Ascending aorta (tissue), 2 donors: Measurements from ENCODE around the gene SGCG. TPM values are rescaled to one million over a fixed set of nuclear protein-coding genes. Genes with fewer than 3 reads are reported as not detected.

ENCODE experiments used
- DNase-seq, 2 donors: peaks; one replicate each; pipeline ENCODE4 v3.0.0-alpha.2; 2019; ENCODE audit warnings: low spot score in 2 of 2
- H3K27ac ChIP-seq, 2 donors: fragments of 200-600 bp; sonication (generic); one replicate each; pipeline ENCODE4 v1.5.1; 2016 to 2017; ENCODE audit warnings: mild to moderate bottlenecking in 1 of 2
- H3K27me3 ChIP-seq: fragments of 200-600 bp; sonication (generic); one replicate; pipeline ENCODE4 v1.5.1; 2017
- H3K36me3 ChIP-seq, 2 donors: fragments of 200-600 bp; sonication (generic); one replicate each; pipeline ENCODE4 v1.5.1; 2016
- H3K4me1 ChIP-seq, 2 donors: fragments of 200-600 bp; sonication (generic); one replicate each; pipeline ENCODE4 v1.5.1; 2016 to 2017; ENCODE audit warnings: mild to moderate bottlenecking in 1 of 2
- H3K4me3 ChIP-seq, 2 donors: fragments of 200-600 bp; sonication (generic); one replicate each; pipeline ENCODE4 v1.5.1; 2016 to 2017; ENCODE audit warnings: mild to moderate bottlenecking in 1 of 2
- H3K9me3 ChIP-seq, 2 donors: fragments of 200-600 bp; sonication (generic); one replicate each; pipeline ENCODE4 v1.5.1; 2016
- intact Hi-C: fragments of 100-400 bp; cut with DNase I; formaldehyde crosslinking; loops from one replicate; pipeline ENCODE4 v1.15.1; 2023
- total RNA-seq: library from RNA; depleted of rRNA; stranded (reverse); fragments of >200 nt; gene quantifications from one replicate; pipeline ENCODE4 v1.1.0, GENCODE V29; 2016
- TF ChIP-seq, protein P1 (sequence below), 3 experiments: fragments of 200-600 bp in 2 of 3; fragments of 450-650 bp in 1 of 3; sonication (generic) in 2 of 3; IDR thresholded peaks; one replicate each; pipeline ENCODE4 v1.5.1; 2016 to 2019; ENCODE audit warnings: antibody characterized with exemption in 3 of 3, mild to moderate bottlenecking in 1 of 3, moderate library complexity in 1 of 3

Gene SGCG
- total RNA-seq, 1 donor from 2014 or later: not detected

DNA sequence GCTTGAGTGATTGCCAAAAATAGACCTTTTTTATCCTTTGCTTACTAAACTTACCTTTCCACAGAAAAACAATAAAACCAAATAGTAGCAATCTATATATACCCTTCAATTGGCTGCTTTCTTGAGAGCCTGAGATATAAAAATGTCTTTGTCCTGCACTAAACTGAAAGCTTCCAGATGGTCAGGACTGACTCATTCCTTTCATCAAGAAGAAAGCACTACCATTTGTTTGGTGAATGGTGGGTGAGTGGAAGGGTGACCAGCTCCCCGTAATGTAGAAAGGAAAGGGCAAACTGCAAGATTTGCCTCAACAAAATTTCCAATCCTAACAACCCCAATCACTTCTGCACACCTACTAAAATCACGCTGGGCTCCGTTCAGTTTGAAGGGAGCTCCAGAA lies 184.9 kb downstream of the SGCG start:
- H3K27ac ChIP-seq: no peak overlapping the region
- no peaks in the 10 kb centered on the region for H3K27me3 ChIP-seq
- no peaks in the 10 kb centered on the region for H3K9me3 ChIP-seq
- H3K4me3 ChIP-seq: no peak overlapping the region
- intact Hi-C loops: no loop called here
- peaks cover 0 to 3% of the 10 kb centered on the region in 2 donors for H3K4me1 ChIP-seq
- DNase-seq: no peak
- TF ChIP-seq, protein P1, sequence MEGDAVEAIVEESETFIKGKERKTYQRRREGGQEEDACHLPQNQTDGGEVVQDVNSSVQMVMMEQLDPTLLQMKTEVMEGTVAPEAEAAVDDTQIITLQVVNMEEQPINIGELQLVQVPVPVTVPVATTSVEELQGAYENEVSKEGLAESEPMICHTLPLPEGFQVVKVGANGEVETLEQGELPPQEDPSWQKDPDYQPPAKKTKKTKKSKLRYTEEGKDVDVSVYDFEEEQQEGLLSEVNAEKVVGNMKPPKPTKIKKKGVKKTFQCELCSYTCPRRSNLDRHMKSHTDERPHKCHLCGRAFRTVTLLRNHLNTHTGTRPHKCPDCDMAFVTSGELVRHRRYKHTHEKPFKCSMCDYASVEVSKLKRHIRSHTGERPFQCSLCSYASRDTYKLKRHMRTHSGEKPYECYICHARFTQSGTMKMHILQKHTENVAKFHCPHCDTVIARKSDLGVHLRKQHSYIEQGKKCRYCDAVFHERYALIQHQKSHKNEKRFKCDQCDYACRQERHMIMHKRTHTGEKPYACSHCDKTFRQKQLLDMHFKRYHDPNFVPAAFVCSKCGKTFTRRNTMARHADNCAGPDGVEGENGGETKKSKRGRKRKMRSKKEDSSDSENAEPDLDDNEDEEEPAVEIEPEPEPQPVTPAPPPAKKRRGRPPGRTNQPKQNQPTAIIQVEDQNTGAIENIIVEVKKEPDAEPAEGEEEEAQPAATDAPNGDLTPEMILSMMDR (IDR thresholded peaks at IDR 0.05): no peak
- peaks cover 66 to 85% of the 10 kb centered on the region in 2 donors for H3K36me3 ChIP-seq

- TF ChIP-seq, protein P1 (IDR thresholded peaks at IDR 0.05): no peak
- H3K36me3 ChIP-seq: peaks cover 61 to 79% of the 10 kb centered on the region in 2 donors
Measured at GRCh38 chr13:23367907-23368306, 187.1 kb downstream of the SGCG start.

DNA sequence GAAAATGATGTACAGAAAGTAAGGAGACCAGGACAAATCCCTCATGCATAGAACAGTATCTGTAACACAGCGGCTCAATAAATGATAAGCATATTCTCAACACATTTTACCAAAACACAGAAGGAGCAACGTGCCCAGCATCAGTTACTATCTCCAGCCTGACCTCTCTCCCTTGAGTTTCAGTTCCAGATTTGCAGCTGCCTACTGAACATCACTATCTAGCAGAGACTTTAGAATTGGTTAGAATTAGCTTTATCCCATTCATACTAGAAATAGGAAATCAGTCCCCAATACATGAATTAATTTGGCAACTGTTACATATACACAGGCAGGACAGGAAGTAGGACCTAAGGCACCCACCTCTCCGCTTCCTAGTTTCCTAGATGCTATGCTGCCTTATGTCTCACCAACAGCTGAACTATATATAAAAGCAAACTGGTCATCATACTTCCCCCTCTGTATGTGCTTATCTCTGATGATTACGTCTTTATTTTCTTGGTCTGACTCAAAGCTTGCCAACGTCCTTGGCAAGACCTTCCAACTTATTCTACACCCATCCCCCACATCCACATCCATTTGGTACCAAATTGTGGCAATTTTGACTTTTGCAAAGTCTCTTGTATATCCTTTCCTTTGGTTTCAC lies 191.6 kb downstream of the SGCG start:
- TF ChIP-seq, protein P1 (IDR thresholded peaks at IDR 0.05): no peak
- no peak overlapping the region for H3K27ac ChIP-seq
- intact Hi-C loops: loop anchor here (5.0 to 10.0 kb wide), 5 partner anchors 202 to 1932 kb away; partner anchors contain the start of genes FGF9, NUP58, TNFRSF19 and ZDHHC20
- H3K27me3 ChIP-seq: no peaks in the 10 kb centered on the region
- DNase-seq: no peak
- peak overlapping the region; percentile 6 to 90 for H3K4me3 ChIP-seq
- peaks cover 23 to 34% of the 10 kb centered on the region in 2 donors for H3K36me3 ChIP-seq
- peaks cover 1 to 12% of the 10 kb centered on the region in 2 donors for H3K4me1 ChIP-seq
- H3K9me3 ChIP-seq: no peaks in the 10 kb centered on the region

More at GRCh38 chr13:23367907-23368306, 187.1 kb downstream of the SGCG start:
- Histone ChIP-seq H3K27ac (no peak overlapping the region), H3K27me3 (no peaks in the 10 kb centered on the region), H3K9me3 (no peaks in the 10 kb centered on the region), H3K4me3 (no peak overlapping the region), H3K4me1 (peaks cover 0 to 2% of the 10 kb centered on the region in 2 donors)
- intact Hi-C loops: no loop called here
- DNase-seq: no peak
